Superior temporal gyrus (tissue), 1 donor: ENCODE results near the gene HPN.

Source experiments
- DNase-seq: peaks from one replicate; pipeline ENCODE4 v3.0.0-alpha.2; 2016; ENCODE audit errors: extremely low spot score

The HPN gene

DNA sequence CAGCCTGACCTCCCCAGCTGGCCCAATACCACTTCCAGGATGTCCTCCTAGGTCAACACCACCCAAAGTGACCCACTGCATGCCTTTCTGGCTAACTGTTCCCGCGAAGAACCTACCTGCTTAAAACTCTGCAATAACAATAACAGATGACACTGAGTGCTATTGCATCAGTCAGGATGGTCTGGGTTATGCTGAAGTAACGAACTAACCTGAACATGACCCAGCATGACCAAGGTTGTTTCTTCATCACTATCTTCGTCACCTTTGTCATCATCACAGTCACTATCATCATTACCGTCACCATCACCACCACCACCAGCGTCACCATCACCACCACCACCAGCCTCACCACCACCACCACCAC, 63.5 kb downstream of the HPN start:
- no peak for DNase-seq

DNA sequence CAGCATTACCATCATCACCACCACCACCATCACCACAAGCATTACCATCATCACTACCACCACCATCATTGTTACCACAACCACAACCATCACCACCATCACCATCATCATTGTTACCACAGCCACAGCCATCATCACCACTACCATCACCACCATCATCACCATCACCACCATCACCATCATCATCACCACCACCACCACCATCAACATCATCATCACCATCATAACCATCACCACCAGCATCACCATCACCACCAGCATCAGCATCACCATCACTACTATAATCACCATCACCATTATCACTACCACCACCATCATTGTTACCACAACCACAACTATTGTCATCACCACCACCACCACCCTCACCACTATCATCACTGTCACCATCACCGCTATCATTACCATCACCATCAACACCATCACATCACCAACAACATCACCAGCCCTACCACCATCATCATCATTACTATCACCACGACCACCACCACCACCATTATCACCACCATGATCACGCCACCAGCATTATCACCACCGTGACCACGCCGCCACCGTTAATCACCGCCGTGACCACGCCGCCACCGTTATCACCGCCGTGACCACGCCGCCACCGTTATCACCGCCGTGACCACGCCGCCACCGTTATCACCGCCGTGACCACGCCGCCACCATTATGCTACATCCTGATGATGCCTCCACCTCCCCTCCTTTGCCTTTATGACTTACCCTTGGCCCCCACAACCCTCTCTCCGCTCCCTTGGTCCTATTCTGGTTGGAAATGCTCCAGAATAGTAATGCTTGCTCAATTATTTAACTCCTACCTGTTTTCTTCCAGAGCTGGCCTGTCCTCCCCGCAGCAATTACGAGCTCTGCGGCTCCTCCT, 64.1 kb downstream of the HPN start:
- no peak for DNase-seq

GRCh38 chr19:35106291-35106583, 64.7 kb downstream of the HPN start:
- peak; percentile 85 for DNase-seq

DNA sequence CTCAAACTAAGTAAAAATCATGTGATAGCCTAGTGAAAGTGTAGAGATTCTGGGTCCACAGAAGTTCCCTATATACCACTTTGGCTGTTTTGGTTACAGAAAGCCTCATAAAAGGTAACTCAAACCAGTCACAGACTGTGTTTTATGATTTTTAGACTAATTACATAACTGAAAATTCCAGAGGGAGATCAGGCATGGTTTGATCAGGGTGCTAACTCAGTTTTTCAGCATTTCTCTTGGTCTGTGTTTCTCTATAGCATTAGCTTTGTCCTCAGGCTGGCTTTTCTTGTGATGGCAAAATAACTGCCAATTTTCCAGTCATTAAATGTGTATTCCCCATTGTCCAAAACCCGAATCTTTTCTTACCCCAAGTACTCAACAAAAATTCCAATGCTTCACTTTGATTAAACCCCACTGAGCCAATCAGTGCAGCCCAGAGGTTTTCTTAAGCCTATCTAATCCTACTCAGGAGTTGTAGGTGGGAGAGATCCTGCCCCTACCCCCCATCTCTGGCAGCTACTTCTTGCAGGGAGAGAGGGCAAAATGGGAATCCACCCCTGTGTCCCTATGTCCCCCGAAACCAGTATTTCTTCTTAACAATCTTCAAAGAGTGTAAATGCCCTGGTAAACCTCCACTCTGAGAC, 65.5 kb downstream of the HPN start:
- DNase-seq = peak; percentile 64

DNA sequence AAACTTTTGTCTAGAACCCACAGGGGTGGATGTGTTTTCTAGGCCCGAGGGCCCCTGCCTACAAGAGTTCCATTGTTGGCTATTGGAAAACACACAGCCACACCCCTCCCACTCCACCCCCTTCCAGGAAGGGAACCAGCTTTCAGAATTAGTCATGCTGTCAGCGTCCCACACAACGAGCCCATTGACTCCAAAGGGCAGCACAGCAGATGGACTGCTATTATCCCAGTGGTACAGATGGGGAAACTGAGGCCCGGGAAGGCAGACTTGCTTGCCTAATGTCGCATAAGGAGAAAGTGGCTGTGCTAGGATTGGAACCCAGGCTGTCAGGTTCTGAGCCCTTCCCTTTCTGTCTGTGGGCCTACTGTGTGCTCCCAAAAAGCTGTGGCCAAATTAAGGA, 66.0 kb downstream of the HPN start:
- peak; percentile 95 for DNase-seq

DNA sequence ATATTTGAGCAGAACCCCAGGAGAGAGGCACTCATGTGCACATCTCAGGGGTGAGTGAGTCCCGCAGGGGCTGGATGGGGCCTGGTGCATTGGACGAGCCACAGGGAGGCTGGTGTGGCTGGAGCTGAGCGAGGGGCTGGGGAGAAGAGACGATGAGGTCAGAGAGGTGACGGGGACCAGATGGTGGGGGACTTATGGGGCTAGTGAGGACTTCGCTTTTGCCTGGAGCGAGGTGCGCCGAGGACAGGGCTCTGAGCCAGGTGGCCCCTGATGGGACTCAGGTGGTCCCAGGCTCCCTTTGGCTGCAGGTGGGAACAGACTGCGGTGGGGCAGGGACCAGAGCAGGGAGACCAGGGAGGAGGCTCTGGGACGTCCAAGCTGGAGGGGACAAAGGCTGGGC, 67.2 kb downstream of the HPN start:
- DNase-seq = no peak

DNA sequence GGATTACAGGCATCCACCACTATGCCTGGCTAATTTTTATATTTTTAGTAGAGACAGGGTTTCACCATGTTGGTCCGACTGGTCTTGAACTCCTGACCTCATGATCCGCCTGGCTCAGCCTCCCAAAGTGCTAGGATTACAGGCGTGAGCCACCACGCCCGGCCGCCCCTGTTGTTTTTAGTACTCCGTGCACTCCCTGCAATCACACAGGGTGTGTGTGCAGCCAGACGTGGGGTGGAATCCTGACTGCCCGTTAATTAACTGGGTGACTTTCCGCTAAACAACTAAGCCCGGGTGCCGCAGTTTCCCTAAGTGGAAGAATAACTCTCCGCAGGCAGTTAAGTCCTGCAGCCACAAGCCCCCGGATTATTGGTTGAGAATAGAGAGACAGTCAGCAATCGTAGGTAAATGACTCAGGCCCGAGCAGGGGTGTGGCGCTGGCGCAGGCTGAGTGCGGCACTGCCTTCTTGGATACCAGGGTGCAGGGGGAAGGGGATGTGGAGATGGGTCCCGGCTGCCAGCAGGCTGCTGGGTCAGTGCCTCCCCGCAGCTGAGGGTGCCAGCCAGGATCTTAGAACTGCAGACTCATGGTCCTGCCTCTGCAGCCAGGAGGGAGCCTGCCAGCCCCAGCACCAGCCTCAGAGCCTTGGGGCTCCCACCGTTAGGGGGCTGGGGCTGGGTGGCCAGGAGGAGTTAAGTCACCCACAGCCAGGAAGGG, 68.0 kb downstream of the HPN start:
- peak; percentile 38 for DNase-seq

DNA sequence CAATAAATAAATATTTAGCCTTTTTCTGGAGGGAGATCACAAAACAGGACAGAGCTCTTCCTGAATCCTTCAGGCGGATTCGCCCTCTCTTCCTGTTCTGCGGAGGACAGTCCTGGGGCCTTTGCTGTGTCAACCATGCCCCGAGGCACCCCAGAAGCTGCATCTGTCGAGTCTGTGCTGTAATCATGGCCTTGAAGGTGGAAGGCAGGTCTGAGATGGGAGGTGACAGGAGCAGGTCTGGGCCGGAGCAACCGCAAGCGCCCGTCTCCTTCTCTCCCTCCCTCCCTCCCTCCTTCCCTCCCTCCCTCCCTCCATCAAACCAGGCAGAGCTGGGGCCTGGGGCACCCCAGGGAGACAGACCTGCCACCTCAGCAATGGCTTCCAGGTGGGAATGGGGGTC, 69.5 kb downstream of the HPN start:
- no peak for DNase-seq

DNA sequence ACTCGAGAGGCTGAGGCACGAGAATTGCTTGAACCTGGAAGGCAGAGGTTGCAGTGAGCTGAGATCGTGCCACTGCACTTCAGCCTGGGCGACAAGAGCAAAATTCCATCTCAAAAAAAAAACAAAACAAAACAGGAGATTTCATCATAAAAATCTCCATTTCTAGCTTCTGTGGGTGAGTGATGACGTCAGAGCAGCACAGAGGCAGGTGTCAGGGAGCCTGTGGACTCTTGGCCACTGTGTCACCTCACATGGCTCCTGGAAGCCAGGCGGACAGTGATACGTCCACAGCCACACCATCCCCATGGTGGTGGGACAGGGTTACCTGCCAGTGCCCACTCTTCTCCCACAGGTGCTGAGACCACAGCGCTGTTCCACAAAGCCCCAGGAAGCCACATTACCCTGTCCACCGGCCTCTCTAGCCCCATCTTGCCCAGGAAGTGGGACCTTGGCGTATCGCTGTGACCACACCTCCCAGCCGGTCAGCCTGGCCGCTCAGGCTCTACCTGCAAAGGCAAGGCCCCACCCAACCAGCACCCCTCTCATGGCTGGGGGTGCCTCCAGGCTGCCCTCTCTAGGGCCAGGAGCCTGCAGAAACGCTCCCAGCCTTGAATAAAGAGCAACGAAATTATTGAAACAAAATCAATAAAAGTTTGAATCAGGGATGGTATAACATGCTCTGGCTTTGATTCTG, 71.6 kb downstream of the HPN start:
- no peak for DNase-seq

- DNase-seq = peak; percentile 92
These were observed 73.0 kb downstream of the HPN start for GRCh38 chr19:35114353-35115176.

DNA sequence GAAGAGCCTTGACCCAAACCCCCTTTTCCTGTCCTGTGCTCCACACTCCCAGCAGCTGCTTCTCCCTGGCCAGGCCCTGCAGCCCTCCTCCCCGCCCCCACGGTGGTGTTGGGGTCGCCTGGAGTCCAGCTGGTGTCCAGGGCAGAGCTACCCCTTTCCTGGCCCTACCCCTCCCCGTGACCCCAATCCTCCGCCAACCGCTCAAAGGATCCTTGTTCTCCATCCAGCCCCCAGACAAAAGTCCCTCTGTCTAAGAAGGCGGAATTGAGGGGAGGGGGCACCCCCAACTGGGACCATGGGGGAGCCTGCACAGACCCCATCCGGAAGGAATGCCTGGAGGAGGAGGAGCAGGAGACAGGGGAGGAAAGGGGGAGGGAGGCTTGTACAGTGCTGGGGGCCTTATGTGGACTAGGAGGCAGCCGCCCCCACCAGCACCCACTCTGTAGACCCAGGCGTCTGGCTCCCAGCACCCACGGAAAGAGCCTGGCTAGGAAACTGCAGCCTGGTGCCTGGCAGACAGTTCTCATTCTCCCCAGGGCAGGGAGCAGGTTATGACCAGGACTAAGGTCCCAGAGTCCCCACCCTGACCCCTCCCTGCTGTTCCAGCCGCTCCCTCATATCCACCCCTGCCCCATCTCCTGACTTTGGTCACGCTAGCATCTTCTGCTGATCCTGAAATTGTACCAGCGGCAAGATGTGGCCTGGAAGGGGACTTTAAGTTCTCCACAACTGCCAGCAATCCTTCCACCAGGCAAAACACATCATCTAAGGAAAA, 73.8 kb downstream of the HPN start, which contains the start of gene FXYD3:
FXYD3 (plus strand) TSS at position 647 of the 775 bp plus-strand sequence. CDS start 3,554 bp downstream, outside the sequence.
- DNase-seq = peak; percentile 86
